ENCODE results near the gene DUSP3.
"Not testable (repeated sequence)": the region's sequence is repeated elsewhere in the genome, so short reads cannot be mapped to it uniquely, and the experiment has no call there.

Gene DUSP3

DNA sequence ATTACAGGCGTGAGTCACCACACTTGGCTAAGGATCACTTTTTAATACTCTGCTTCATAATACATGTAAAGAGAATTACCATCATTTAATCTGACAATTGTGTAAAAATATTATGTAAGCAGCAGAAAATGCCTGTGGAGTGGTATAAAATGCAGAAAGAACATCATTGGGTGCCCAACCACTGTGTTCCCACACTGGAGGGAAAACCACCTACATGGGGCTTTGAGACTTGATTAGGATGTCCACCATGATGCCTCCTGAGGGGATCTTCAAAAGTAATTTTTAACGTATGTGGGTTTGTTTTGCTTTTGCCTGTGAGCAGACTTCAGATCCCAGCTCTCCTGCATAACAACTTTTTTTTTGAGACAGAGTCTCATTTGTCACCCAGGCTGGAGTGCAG, 20.3 kb upstream of the DUSP3 start:
- no peak for DNase-seq

- not testable (repeated sequence) for DNase-seq
These were observed 19.2 kb upstream of the DUSP3 start for GRCh38 chr17:43798024-43798423.

DNA sequence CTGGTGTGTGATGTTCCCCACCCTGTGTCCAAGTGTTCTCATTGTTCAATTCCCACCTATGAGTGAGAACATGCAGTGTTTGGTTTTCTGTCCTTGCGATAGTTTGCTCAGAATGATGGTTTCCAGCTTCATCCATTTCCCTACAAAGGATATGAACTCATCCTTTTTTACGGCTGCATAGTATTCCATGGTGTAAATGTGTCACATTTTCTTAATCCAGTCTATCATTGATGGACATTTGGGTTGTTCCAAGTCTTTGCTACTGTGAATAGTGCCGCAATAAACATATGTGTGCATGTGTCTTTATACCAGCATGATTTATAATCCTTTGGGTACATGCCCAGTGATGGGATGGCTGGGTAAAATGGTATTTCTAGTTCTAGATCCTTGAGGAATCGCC, 13.9 kb upstream of the DUSP3 start:
- not testable (repeated sequence) for DNase-seq

GRCh38 chr17:43791589-43791988, 12.8 kb upstream of the DUSP3 start:
- peak; percentile 10 for DNase-seq

DNA sequence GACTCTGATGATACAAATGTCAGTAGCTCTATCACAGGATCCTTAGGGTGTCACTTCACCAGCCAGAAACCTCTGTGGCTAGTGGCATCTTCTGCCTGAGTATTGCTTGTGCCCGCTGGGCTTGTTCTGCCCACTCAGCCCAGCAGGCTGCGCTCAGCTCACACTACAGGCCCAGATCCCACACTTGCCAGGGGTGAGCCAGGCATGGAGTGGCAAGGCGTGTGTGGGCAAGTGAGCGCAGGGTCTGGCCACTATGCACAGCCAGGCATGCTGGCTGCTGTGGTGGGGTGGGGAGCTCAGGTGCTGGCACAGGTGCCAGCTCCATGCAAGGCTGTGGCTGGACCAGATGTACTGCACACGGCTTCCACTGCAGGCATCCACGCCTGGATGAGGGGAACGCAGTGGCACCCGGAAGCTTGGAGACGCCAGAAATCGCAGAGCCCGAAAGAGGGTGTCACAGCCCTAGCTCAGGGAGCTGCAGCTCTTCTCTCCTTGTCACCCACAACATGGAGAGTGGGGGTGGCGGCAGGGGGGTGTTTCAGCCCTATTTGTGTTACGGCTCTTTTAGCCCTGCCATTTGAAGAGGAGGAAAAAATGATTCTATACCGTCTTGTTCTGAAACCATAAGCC, 11.6 kb upstream of the DUSP3 start:
- no peak for DNase-seq

- DNase-seq, result no peak
These were observed 10.7 kb upstream of the DUSP3 start for GRCh38 chr17:43789482-43789881.

DNA sequence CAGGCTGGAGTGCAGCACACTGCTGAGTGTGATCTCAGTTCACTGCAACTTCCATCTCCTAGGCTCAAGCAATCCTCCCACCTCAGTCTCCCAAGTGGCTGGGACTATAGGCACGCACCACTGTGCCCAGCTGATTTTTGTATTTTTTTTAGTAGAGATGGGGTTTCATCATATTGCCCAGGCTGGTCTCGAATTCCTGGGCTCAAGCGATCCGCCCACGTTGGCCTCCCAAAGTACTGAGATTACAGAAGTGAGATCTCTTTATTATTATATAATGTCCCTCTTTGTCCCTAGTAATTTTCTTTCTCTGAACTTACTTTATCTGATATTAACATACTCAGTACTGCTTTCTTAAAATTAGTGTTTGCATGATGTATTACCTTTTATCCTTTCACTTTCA, 9.8 kb upstream of the DUSP3 start:
- no peak for DNase-seq

- no peak for DNase-seq
These were observed 9.0 kb upstream of the DUSP3 start for GRCh38 chr17:43787728-43788127.

GRCh38 chr17:43784628-43785101, 5.9 kb upstream of the DUSP3 start:
- DNase-seq, result no peak

GRCh38 chr17:43784068-43784467, 5.3 kb upstream of the DUSP3 start:
- DNase-seq, result no peak

DNA sequence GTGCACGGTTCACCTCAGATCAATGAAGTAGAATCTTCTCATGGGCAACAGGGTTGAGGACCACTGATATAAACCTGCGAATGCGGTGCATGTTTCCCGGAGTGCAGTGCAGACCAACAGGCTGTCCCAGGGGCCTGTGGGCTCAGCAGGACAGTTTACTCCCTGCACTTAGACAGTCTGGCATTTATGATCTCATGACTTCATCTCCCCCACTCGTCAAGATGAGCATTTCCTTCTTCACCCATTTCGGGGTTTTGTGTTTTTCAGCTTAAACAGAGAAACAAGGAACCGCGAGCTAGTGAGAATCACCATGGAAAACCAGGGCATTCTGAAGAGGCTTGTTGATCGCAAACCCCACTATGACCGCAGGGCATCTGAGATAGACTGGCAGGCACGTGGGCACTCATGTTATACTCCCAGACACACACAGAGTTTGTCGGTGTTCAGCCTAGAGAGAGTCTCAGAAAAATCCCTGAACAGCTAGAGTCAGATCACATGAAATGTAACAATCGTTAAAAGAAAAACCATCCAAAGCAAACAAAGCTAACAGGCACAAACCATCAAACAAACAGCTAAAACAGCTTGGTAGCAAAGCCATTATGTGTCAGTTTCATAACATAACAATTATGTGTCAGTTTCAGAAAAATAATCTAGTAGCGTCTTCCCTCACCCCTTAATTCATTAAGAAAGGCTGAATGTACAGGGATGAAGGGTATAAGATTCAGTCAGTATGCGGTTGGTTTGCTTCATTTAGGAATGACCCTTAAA, 4.3 kb upstream of the DUSP3 start:
- DNase-seq, result no peak

DNA sequence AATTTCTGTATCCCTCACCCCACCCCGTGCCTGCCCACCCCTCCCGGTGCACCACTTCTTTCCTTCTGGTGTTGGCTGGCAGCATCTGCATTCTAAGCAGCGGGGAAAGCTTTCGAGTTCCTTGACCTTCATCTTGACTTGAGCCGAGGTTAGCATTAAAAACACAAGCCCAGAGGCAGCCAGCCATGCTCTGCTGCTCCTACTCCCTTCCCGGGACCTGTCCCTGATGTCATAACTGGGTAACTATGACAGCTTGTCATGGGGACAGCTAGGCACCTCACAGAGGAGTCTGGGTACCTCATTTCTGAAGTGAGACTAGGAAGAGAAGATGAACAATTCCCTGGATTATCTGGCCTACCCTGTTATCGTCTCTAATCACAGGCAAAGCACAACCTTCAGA, 1.4 kb upstream of the DUSP3 start, which contains the start of gene CFAP97D1:
CFAP97D1 (plus strand) TSS at position 301 of the 400 bp plus-strand sequence; CDS start at position 329, 28 bp downstream.
- no peak for DNase-seq

GRCh38 chr17:43779145-43780125, 658 bp upstream of the DUSP3 start:
- peak; percentile 78 for DNase-seq

GRCh38 chr17:43774304-43775250, 4.2 kb downstream of the DUSP3 start:
- no peak for DNase-seq

DNA sequence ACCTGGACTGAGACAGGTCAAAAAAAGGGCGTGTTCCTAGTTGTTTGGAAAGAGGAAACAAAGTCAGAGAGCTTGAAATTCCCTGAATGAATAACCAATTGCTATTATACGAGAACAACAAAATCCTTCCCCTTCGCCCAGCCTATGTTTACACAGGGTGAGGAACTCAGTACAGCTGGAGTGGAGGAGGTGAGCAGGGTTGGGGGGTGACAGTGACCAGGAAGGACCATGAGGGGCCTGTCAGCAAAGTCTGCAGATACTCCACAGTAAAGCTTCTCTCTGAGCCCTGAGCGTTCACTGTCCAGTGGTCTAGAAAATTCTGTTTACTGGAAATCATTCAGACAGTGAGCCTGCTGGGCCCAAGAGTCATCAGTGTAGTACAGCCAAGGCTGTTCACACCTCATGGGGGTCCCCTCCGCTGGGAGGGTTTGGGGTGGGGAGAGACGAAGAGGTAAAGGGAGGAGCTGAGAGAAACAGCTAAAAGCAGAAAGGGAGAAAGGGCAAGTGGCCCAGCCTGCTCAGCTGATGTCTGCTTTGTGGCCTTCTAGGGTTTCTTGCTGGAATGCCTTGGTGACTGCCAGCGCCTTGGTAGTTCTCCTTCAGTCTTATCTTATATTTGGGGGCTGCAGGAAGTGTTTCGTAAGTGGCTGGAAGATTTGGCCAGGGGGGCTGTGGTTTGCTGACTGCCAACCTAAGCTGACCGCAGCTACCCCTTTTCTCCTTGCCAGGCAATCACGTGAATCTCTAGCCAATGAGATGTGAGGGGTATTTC, 5.7 kb downstream of the DUSP3 start:
- DNase-seq, result no peak

- DNase-seq, result no peak
These were observed 7.3 kb downstream of the DUSP3 start for GRCh38 chr17:43771463-43771862.

DNA sequence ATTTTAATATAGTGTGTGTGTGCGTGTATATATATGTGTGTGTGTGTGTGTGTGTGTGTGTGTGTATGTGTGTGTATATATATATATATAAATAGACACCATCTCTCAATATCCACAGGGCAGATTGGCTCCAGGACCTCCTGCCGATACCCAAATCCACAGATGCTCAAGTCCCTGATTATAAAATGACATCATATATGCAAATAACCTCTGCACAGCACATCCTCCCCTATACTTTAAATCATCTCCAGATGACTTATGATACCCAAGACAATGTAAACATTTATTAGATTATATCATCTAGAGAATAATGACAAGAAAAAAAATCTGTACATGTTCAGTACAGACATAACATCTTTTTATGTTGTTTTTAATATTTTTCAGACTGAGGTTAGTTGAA, 7.8 kb downstream of the DUSP3 start:
- no peak for DNase-seq

DNA sequence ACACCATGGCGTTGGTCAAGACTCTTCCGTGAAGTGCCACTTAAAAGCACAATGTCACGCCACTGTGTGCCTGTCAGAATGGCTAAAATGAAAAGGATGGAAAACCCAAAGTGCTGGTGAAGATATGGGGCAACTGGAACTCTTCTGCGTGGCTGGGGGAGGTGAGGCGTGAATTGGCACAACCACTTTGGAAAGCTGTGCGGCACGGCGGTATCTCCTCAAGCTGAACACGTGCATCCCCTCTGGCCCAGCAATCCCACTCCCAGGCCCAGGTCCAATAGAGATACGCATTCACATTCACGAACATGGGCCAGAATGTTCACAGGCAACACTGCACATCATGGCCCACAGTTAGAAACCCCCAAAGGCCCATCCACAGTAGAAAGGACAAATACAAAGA, 8.9 kb downstream of the DUSP3 start:
- DNase-seq, result no peak

DNA sequence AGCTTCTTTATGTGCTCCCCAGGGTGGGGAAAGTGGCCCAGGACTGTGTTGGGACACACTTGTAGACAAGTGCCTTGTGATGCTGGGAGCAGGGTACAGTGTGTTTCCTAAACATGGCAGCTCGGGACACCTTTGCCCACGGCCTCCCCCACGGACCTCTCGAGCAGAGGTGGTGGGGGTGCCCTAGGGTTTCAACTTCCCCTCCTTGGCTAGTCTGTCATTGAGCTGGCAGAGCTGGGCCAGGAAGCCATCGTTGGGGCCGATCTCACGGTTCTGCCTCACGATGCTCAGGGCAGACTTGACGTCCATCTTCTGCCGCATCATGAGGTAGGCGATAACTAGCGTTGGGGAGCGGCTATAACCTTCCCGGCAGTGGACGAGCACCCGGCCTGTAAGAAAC, 9.4 kb downstream of the DUSP3 start:
- no peak for DNase-seq

- DNase-seq, result no peak
These were observed 9.8 kb downstream of the DUSP3 start for GRCh38 chr17:43768943-43769342.

DNA sequence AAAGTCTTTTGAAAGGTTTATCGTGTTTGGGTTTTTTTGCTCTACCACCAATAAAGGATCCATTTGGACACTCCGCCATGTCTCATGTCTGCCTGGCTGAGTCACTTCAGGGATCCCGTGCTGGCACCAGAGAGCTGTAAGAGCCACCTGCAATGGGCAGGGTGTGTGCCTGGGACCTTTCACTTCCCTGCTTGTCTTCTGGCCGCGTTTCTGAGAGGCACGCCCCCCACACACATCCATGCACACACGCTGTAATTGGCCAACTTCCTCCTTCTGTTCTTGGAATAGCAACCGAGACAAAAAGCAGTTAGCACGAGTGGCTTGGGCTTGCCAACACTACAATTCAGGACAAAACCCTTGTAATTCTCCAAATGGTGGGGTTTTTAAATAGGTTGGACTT, 10.4 kb downstream of the DUSP3 start:
- DNase-seq, result no peak

All from NCI-H510A treated with DMSO at 0.1 percent for 48 hours (cell line).